Neuron (in vitro differentiated cells): Measurements from ENCODE around the gene WDR86.

ENCODE experiments used
- H2AFZ ChIP-seq: one replicate; pipeline ENCODE4 v1.6.1; 2013; ENCODE audit warnings: low read depth, mild to moderate bottlenecking, inconsistent platforms, low read length, moderate library complexity
- H3K27me3 ChIP-seq: one replicate; pipeline ENCODE4 v1.6.1; 2013; ENCODE audit warnings: low read length; ENCODE audit not compliant: insufficient read depth
- H3K36me3 ChIP-seq: one replicate; pipeline ENCODE4 v1.6.1; 2013; ENCODE audit warnings: low read length; ENCODE audit not compliant: insufficient read depth
- H3K4me1 ChIP-seq: one replicate; pipeline ENCODE4 v1.6.1; 2013; ENCODE audit warnings: low read length; ENCODE audit not compliant: insufficient read depth
- H3K4me3 ChIP-seq: 2 replicates; pipeline ENCODE4 v1.5.1; 2013; ENCODE audit warnings: mild to moderate bottlenecking, low read length, moderate library complexity
- H3K9me3 ChIP-seq: one replicate; pipeline ENCODE4 v1.6.1; 2013; ENCODE audit warnings: low read length

The WDR86 gene

DNA sequence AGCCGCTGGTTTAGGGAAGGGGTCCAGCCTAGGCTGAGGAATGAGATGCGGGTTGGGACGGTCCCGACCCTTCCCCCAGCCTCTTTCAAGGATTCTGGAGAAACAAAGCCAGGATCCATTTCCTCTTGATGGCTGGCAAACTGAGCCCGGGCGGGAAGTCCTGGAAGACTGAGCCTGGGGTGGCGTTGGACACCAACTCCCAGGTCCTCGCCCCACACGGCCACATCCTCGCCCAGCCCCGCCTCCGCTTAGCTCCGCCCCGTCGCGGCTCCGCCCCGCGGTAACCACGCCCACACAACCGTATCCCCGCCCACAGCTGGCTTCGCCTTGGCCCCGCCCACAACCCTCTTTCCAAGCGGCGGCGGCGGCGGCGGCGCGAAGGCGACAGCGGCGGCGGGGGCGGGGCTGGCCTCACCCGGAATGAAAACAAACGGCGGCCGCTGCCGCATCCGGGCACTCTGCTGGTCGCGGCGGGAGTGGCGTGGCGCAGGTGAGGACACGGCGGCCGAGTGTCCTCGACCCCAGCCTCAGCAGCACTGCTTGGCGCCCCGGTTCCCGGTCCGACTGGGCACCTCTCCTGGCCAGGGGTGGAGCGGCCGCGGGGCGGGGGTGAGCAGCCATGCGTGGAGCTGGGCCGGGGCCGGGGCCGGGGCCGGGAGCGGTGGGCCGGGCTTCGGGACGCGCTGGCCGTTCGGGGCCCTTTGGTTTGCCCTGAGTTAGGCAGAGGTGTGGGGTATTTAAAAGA lies 68.3 kb downstream of the WDR86 start, which contains the start of gene NUB1:
Gene NUB1, plus strand, starts transcription at position 456 of the 745 bp plus-strand sequence. CDS start 3,538 bp downstream, outside the sequence.
- Histone ChIP-seq H3K4me3 (peak within 1 kb of the TSS; percentile 99), H2AFZ (peak within 1 kb of the TSS; percentile 96), H3K9me3 (no peaks in the 10 kb centered on the region), H3K36me3 (peaks cover 12% of the 10 kb centered on the region), H3K4me1 (peaks cover 9% of the 10 kb centered on the region), H3K27me3 (no peaks in the 10 kb centered on the region)

DNA sequence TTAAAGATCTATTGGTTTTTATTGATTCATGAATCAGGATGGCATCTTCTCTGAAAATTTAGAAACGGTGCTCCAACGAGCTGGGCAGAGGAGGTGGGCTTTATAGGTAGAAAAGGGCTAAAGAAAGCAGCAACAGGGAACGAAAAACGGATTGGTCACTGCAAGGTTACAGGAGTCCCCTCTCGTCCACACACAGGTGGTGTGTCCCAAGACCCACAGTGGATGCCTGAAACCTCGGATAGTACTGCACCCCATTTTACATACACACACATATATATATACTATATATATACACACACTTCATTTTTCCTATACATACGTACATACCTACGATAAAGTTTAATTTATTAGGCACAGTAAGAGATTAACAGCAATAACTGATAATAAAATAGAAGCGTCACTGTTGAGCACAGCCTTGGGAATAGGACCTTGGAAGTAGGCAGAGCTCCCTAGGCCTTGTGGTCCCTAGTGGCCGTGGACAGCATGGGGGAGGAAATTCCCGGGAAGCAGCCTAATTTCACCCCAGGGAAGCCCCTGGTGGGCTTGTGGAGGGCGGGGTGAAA lies 69.0 kb downstream of the WDR86 start:
- H3K9me3 ChIP-seq, result no peaks in the 10 kb centered on the region
- H3K36me3 ChIP-seq, result peaks cover 5% of the 10 kb centered on the region
- peak overlapping the region; percentile 33 for H3K4me3 ChIP-seq
- peaks cover 9% of the 10 kb centered on the region for H3K4me1 ChIP-seq
- no peaks in the 10 kb centered on the region for H3K27me3 ChIP-seq
- peak overlapping the region; percentile 96 for H2AFZ ChIP-seq

DNA sequence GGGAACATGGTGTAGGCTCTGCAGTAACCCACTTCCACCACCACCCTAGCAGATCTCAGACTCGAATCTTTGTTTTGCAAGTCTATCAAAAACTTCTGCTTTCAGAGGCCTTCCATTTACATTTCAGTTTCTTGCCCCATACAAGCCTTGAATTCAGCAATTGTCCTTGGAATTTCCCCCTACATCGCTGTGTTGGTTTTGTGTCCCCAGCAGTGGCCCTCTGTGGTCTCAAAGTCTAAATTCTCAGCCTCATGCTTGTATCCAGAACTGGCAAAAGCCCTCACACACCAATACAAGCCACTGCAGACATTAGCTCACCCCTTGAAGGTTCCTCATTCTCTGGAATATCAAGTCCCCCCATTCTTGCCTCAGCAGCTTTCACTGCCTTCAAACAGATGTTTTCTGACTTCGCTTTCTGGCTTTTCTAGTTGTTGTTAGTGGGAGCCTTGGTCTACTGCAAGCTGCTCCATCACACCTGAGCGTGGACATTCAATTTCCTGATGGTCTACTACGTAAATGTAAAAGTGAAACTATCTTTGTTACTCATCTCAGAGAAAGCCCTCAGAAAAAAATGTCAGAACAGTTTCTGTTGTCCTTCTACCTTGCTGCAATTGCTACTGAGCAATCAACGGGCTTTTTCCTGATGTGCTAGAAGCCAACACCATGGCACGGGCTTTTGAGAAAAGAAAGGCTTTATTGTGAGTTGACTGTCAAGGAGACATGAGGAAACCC lies 70.0 kb downstream of the WDR86 start:
- no peak overlapping the region for H2AFZ ChIP-seq
- peaks cover 3% of the 10 kb centered on the region for H3K27me3 ChIP-seq
- H3K4me3 ChIP-seq, result no peak overlapping the region

DNA sequence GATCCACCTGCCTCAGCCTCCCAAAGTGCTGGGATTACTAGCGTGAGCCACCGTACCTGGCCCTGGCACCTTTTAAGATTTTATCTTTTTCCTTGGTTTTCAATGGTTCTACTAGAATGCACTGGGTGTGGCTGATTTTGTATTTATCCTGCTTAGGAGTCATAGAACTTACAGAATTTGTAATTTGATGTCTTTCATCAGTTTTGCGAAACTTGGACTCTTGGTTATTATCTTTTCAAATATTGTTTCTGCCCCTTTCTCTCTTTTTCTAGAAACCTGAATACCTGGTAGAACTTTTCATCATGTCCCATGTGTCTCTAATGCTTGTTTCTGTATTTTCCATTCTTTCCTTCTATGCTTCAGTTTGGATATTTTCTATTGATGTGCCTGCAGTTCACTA lies 71.0 kb downstream of the WDR86 start:
- Histone ChIP-seq H2AFZ (no peak overlapping the region), H3K27me3 (peaks cover 3% of the 10 kb centered on the region), H3K36me3 (no peaks in the 10 kb centered on the region), H3K4me1 (peaks cover 9% of the 10 kb centered on the region), H3K4me3 (no peak overlapping the region), H3K9me3 (no peaks in the 10 kb centered on the region)

More for the DNA sequence above, 70.0 kb downstream of the WDR86 start:
- Histone ChIP-seq H3K9me3 (no peaks in the 10 kb centered on the region), H3K36me3 (no peaks in the 10 kb centered on the region), H3K4me1 (peaks cover 9% of the 10 kb centered on the region)

DNA sequence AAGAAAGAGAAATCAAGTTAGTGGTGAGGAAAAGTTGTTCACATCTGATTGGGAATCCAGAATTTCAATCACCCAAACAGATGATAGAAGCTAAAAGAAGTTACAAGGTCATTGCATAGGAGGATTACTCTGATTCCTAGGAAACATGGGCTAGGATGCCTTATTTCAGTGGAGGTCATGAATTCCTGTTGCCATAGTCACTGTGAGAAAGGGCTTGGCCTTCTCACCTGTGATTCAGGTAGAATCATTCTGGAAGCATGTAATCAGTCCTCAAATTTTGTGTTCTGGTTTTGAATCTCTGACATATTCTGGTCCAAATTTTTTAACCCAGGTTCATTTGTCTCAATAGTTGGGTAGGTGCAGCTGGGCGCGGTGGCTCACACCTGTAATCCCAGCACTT lies 72.5 kb downstream of the WDR86 start:
- no peaks in the 10 kb centered on the region for H3K9me3 ChIP-seq
- no peak overlapping the region for H2AFZ ChIP-seq
- H3K27me3 ChIP-seq, result peaks cover 3% of the 10 kb centered on the region
- H3K36me3 ChIP-seq, result no peaks in the 10 kb centered on the region
- H3K4me3 ChIP-seq, result no peak overlapping the region
- H3K4me1 ChIP-seq, result peaks cover 1% of the 10 kb centered on the region

DNA sequence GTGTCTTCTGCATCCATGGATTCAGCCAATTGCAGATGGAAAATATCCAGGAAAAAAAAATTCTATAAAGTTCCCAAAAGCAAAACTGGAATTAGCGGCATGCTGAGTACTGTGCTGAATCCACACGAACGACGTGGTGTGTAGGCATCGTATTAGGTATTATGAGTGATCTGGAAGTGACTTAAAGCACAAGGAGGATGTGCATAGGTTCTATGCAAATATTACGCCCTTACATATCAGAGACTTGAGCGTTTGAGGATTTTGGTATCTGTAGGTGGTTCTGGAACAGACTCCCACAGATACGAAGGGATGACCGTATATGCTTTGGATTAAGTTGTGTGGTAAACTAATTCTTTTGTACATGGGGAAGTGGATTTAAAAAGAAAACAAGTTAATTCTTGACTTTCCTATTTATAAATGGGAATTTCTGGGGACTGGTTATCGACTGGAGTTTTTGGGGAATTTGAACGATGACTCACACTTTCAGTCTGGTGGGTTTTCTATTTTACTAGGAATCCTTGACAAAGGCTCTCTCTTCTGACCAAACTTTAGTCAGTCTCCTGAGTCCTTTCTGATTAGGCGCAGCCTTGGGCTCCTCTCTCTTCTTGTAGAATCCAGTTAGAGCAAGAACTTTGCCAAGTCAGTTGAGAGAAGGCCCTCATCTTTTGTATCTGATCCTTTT lies 73.7 kb downstream of the WDR86 start:
- Histone ChIP-seq H3K4me3 (no peak overlapping the region), H3K27me3 (peaks cover 3% of the 10 kb centered on the region), H3K9me3 (no peaks in the 10 kb centered on the region)

DNA sequence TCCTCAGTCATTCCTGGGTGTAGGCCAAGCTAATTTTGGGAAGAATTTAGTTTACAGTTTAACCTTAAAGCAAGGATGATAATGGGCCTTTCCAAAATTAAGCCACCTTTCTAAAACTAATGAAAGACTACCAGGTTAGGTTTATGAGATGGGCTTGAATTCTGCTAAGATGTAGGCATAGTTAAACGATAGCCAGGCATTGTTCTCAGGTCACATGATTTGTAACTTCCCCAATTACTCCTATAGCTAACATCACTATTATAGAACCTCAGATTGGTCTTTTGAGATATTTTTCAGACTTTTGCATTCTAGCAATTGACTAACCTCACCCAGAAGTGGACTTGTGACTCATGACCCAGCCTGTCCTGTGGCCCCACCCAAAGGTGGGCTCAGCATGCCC lies 75.2 kb downstream of the WDR86 start:
- Histone ChIP-seq H3K4me1 (no peaks in the 10 kb centered on the region), H3K4me3 (no peak overlapping the region), H3K27me3 (peaks cover 3% of the 10 kb centered on the region), H3K36me3 (no peaks in the 10 kb centered on the region), H3K9me3 (no peaks in the 10 kb centered on the region), H2AFZ (no peak overlapping the region)

More for the DNA sequence above, 73.7 kb downstream of the WDR86 start:
- Histone ChIP-seq H3K4me1 (no peaks in the 10 kb centered on the region), H3K36me3 (no peaks in the 10 kb centered on the region), H2AFZ (no peak overlapping the region)
